Omental fat pad (tissue), 4 donors: ENCODE data around the gene GAPVD1. TPM values are rescaled to one million over a fixed set of nuclear protein-coding genes. Genes with fewer than 3 reads are reported as not detected.
A peak's percentile ranks its signal among the peaks of the same experiment; 100 is the strongest.

Experiments used
- ATAC-seq: fragments of 150-250 bp; one replicate; pipeline ENCODE4 v1.9.1; 2016; ENCODE audit warnings: mild to moderate bottlenecking, moderate library complexity; ENCODE audit not compliant: low FRiP score
- DNase-seq: peaks from one replicate; pipeline ENCODE4 v3.0.0-alpha.2; 2019; ENCODE audit warnings: low spot score
- total RNA-seq, 4 donors: library from RNA; depleted of rRNA; stranded (reverse); fragments of >200 nt; gene quantifications; one replicate each; pipeline ENCODE4 v1.1.0, GENCODE V29; 2016
- TF ChIP-seq, protein P1 (sequence below), 3 donors: fragments of 450-650 bp; IDR thresholded peaks; one replicate each; pipeline ENCODE4 v1.5.1; 2016 to 2017; ENCODE audit warnings: antibody characterized with exemption in 3 of 3, mild to moderate bottlenecking in 3 of 3, moderate library complexity in 2 of 3

The GAPVD1 gene
- total RNA-seq, 4 donors from 2014 or later, result 44.0 to 124 (median 67.9) TPM

- no peak for ATAC-seq
- DNase-seq, result no peak
These were observed 77.3 kb downstream of the GAPVD1 start for GRCh38 chr9:125338929-125339328.

DNA sequence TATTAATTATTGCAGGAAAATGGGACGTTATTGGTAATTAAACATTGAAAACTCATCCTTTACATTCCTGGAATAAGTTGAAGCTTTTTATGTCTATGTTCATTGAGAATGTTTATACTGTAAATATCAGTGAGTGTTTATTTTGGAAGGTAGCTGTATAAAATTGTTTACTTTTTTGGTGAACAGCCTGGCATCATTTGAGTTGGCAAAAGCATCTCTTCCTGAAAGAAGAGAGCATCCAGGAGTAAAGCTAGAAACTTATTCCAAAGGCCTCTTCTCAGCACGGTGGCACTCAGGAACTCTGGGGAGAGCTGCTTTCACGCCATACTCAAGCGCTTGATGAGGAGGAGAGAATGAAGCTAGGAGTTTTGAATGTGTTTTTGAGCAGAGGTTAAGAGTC, 79.9 kb downstream of the GAPVD1 start:
- ATAC-seq (no peak), DNase-seq (no peak)
- TF ChIP-seq, protein P1, sequence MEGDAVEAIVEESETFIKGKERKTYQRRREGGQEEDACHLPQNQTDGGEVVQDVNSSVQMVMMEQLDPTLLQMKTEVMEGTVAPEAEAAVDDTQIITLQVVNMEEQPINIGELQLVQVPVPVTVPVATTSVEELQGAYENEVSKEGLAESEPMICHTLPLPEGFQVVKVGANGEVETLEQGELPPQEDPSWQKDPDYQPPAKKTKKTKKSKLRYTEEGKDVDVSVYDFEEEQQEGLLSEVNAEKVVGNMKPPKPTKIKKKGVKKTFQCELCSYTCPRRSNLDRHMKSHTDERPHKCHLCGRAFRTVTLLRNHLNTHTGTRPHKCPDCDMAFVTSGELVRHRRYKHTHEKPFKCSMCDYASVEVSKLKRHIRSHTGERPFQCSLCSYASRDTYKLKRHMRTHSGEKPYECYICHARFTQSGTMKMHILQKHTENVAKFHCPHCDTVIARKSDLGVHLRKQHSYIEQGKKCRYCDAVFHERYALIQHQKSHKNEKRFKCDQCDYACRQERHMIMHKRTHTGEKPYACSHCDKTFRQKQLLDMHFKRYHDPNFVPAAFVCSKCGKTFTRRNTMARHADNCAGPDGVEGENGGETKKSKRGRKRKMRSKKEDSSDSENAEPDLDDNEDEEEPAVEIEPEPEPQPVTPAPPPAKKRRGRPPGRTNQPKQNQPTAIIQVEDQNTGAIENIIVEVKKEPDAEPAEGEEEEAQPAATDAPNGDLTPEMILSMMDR (IDR thresholded peaks at IDR 0.05), result no peak

More at GRCh38 chr9:125338929-125339328, 77.3 kb downstream of the GAPVD1 start:
- TF ChIP-seq, protein P1 (IDR thresholded peaks at IDR 0.05), result no peak

GRCh38 chr9:125343518-125344275, 82.1 kb downstream of the GAPVD1 start:
- DNase-seq (no peak), ATAC-seq (peak; percentile 66)
- TF ChIP-seq, protein P1 (IDR thresholded peaks at IDR 0.05), result no peak

DNA sequence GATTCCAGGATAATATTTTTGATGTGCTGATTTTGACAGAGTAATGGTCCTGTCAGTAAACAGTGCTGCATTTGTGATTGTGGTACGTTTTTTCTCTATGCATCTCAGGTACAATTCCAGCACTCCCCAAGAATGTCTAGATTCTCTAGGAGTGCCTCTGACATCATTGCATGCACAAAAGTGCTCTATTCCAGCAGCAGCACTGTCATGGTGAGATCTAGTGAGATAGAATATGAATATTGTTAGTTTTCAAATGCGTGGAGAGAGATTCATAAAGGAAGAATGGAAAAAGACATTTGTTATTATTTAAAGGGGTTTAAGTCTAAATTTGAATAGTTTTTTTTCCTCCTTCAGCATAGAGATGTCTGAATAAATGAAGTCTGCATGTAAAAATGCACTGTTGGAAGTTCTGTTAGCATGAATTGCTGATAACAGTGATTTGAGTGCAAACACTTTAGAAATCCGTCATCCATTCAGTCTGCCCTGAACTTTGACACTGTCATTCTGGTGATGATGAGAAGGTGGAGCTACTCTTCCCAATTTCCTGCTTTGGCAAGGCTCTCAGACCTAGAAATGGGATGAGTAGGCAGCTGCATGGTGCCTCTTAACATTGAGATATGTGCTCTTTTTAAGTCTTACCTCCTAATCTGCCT, 84.6 kb downstream of the GAPVD1 start:
- ATAC-seq (no peak), DNase-seq (no peak)
- TF ChIP-seq, protein P1 (IDR thresholded peaks at IDR 0.05), result no peak

DNA sequence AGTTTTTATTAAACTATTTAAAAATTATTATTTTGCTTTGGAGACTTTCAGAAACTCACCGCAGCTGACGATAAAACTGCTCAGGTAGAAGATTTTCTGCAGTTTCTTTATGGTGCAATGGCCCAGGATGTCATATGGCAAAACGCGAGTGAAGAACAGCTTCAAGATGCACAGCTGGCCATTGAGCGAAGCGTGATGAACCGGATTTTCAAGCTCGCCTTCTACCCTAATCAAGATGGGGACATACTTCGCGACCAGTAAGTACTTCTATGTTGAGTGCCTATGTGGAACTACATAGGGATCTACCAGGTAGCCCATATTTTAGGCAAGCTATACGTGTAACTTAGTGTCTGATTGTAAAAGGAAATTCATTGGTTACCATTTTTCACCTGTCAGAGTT, 94.0 kb downstream of the GAPVD1 start:
- DNase-seq (no peak), ATAC-seq (no peak)
- TF ChIP-seq, protein P1 (IDR thresholded peaks at IDR 0.05), result no peak

- DNase-seq, result no peak
- TF ChIP-seq, protein P1 (IDR thresholded peaks at IDR 0.05), result no peak
- ATAC-seq, result no peak
These were observed 94.4 kb downstream of the GAPVD1 start for GRCh38 chr9:125356032-125356431.

- TF ChIP-seq, protein P1 (IDR thresholded peaks at IDR 0.05), result no peak
- DNase-seq, result no peak
- no peak for ATAC-seq
These were observed 97.4 kb downstream of the GAPVD1 start for GRCh38 chr9:125359011-125359410.
